Karpas-422 (cell line): ENCODE results near the gene CLDN12. TPM values are rescaled to one million over a fixed set of nuclear protein-coding genes. Genes with fewer than 3 reads are reported as not detected.

ENCODE experiments used
- DNase-seq: peaks from one replicate; pipeline ENCODE4 v3.0.0-alpha.2; 2015
- H2AFZ ChIP-seq: fragments of 200-600 bp; sonication (generic); 2 replicates; pipeline ENCODE4 v1.6.1; 2014; ENCODE audit warnings: antibody characterized with exemption, low read length, mixed read lengths
- H3K27ac ChIP-seq: fragments of 200-600 bp; sonication (generic); 2 replicates; pipeline ENCODE4 v1.5.1; 2014; ENCODE audit warnings: mild to moderate bottlenecking, low read length, moderate library complexity
- H3K27me3 ChIP-seq: fragments of 200-600 bp; sonication (generic); 2 replicates; pipeline ENCODE4 v1.6.1; 2014; ENCODE audit warnings: low read length, mixed read lengths
- H3K36me3 ChIP-seq: fragments of 200-600 bp; sonication (generic); 2 replicates; pipeline ENCODE4 v1.6.1; 2014; ENCODE audit warnings: low read length, mixed read lengths; ENCODE audit not compliant: insufficient read depth
- H3K4me1 ChIP-seq: fragments of 200-600 bp; sonication (generic); 2 replicates; pipeline ENCODE4 v1.6.1; 2014; ENCODE audit warnings: mild to moderate bottlenecking, low read length, mixed read lengths
- H3K4me2 ChIP-seq: fragments of 200-600 bp; sonication (generic); 2 replicates; pipeline ENCODE4 v1.6.1; 2014; ENCODE audit warnings: low read length, low read depth, mild to moderate bottlenecking; ENCODE audit not compliant: poor library complexity, severe bottlenecking
- H3K4me3 ChIP-seq: fragments of 200-600 bp; sonication (generic); 2 replicates; pipeline ENCODE4 v1.5.1; 2014; ENCODE audit warnings: mild to moderate bottlenecking, antibody characterized with exemption, low read length, mixed read lengths
- H3K79me2 ChIP-seq: fragments of 200-600 bp; sonication (generic); 2 replicates; pipeline ENCODE4 v1.6.1; 2014; ENCODE audit warnings: mild to moderate bottlenecking, low read length, mixed read lengths
- H3K9ac ChIP-seq: fragments of 200-600 bp; sonication (generic); 2 replicates; pipeline ENCODE4 v1.6.0; 2014; ENCODE audit warnings: low read length
- H3K9me2 ChIP-seq: fragments of 200-600 bp; sonication (generic), shearing (Covaris generic); replicated peaks from 2 replicates; pipeline ENCODE4 v1.6.0; 2014; ENCODE audit warnings: mild to moderate bottlenecking, low read length, moderate library complexity; ENCODE audit not compliant: insufficient read depth
- H3K9me3 ChIP-seq: fragments of 300-700, 200-600 bp; sonication (generic); 2 replicates; pipeline ENCODE4 v1.6.1; 2014; ENCODE audit warnings: low read length, mixed read lengths
- H4K20me1 ChIP-seq: fragments of 200-600 bp; sonication (generic); 2 replicates; pipeline ENCODE4 v1.6.1; 2014; ENCODE audit warnings: mild to moderate bottlenecking, antibody characterized with exemption, low read length, low read depth; ENCODE audit not compliant: insufficient read depth
- total RNA-seq: library from RNA; depleted of rRNA; stranded (reverse); fragments of >200 nt; shearing (Covaris generic); gene quantifications from 2 replicates; pipeline ENCODE4 v1.2.3, GENCODE V29; 2014; ENCODE audit warnings: low replicate concordance

Gene CLDN12
- total RNA-seq, 1 experiment from 2014 or later: 9.1 TPM

GRCh38 chr7:90401989-90402388 lies 1.3 kb upstream of the CLDN12 start:
- H3K9me2 ChIP-seq: no peaks in the 10 kb centered on the region
- no peak overlapping the region for H2AFZ ChIP-seq
- no peak overlapping the region for H3K27ac ChIP-seq
- no peak overlapping the region for H3K4me3 ChIP-seq
- no peak overlapping the region for H3K9ac ChIP-seq
- no peak overlapping the region for H3K4me2 ChIP-seq
- no peaks in the 10 kb centered on the region for H3K36me3 ChIP-seq
- DNase-seq: no peak
- H3K79me2 ChIP-seq: no peaks in the 10 kb centered on the region
- no peaks in the 10 kb centered on the region for H3K27me3 ChIP-seq
- H4K20me1 ChIP-seq: no peaks in the 10 kb centered on the region
- no peaks in the 10 kb centered on the region for H3K9me3 ChIP-seq
- peaks cover 9% of the 10 kb centered on the region for H3K4me1 ChIP-seq

DNA sequence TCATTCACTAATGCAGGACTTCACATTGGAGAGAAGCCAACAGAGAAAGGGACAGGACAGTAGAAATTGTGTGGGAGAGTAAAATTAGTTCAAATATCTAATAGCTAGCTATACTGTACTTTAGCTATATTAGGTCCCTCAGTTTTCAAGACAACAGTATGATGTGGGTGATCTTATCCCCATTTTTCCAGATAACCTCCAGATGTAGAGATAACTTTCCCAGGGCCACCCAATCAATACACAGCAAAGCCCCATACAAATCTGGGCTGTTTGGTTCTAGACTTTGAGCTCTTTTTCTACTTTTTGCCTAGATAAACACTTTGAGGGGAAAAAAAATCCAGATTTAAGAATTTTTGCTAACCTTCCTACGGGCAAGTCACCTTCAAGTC lies 482 bp upstream of the CLDN12 start:
- Histone ChIP-seq H3K4me2 (peak overlapping the region; percentile 87), H4K20me1 (no peaks in the 10 kb centered on the region), H3K79me2 (no peaks in the 10 kb centered on the region), H3K9me3 (no peaks in the 10 kb centered on the region), H3K4me3 (peak overlapping the region; percentile 76), H3K27me3 (no peaks in the 10 kb centered on the region), H3K9me2 (no peaks in the 10 kb centered on the region), H3K4me1 (peaks cover 9% of the 10 kb centered on the region), H3K36me3 (no peaks in the 10 kb centered on the region), H2AFZ (peak overlapping the region; percentile 89), H3K9ac (no peak overlapping the region), H3K27ac (no peak overlapping the region)
- DNase-seq: no peak

- Histone ChIP-seq H3K27me3 (no peaks in the 10 kb centered on the region), H3K27ac (no peak overlapping the region), H3K9me3 (no peaks in the 10 kb centered on the region), H2AFZ (no peak overlapping the region), H3K9me2 (no peaks in the 10 kb centered on the region), H3K4me3 (peak overlapping the region; percentile 76), H4K20me1 (no peaks in the 10 kb centered on the region), H3K4me1 (peaks cover 9% of the 10 kb centered on the region), H3K79me2 (no peaks in the 10 kb centered on the region), H3K9ac (no peak overlapping the region), H3K36me3 (no peaks in the 10 kb centered on the region), H3K4me2 (peak overlapping the region; percentile 87)
- DNase-seq: no peak
These were observed 1.5 kb downstream of the CLDN12 start for GRCh38 chr7:90404777-90405176.

GRCh38 chr7:90407484-90407821 lies 4.2 kb downstream of the CLDN12 start:
- Histone ChIP-seq H4K20me1 (no peaks in the 10 kb centered on the region), H3K4me3 (no peak overlapping the region), H3K27ac (no peak overlapping the region), H3K4me1 (peaks cover 9% of the 10 kb centered on the region), H3K36me3 (no peaks in the 10 kb centered on the region), H3K4me2 (no peak overlapping the region), H3K9me3 (no peaks in the 10 kb centered on the region), H3K9ac (no peak overlapping the region), H3K27me3 (no peaks in the 10 kb centered on the region), H3K9me2 (no peaks in the 10 kb centered on the region), H3K79me2 (no peaks in the 10 kb centered on the region), H2AFZ (no peak overlapping the region)
- no peak for DNase-seq

DNA sequence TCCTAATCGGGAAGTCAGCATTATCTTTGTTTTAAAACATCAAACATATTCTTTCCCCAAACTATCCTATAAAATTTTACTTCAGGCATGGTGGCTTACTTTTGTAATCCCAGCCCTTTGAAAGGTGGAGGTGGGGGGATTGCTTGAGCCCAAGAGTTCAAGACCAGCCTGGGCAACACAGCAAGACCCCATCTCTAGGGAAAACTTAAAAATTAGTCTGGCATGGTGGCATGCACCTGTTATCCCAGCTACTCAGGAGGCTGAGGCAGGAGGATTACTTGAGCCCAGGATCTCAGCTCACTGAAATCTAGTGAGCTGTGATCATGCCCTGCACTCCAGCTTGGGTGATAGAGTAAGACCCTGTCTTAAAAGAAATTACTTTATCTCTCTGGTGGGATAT lies 4.9 kb downstream of the CLDN12 start:
- Histone ChIP-seq H3K9me3 (no peaks in the 10 kb centered on the region), H3K27me3 (no peaks in the 10 kb centered on the region), H4K20me1 (no peaks in the 10 kb centered on the region), H3K4me1 (peaks cover 5% of the 10 kb centered on the region; the same call in 1 of the 2 replicates), H3K79me2 (no peaks in the 10 kb centered on the region), H3K9me2 (no peaks in the 10 kb centered on the region), H3K36me3 (no peaks in the 10 kb centered on the region), H3K9ac (no peak overlapping the region), H2AFZ (no peak overlapping the region), H3K4me3 (no peak overlapping the region), H3K4me2 (no peak overlapping the region), H3K27ac (no peak overlapping the region)
- no peak for DNase-seq

- Histone ChIP-seq H3K36me3 (no peaks in the 10 kb centered on the region), H2AFZ (no peak overlapping the region), H3K27me3 (no peaks in the 10 kb centered on the region), H3K9me3 (no peaks in the 10 kb centered on the region), H3K9me2 (no peaks in the 10 kb centered on the region), H3K27ac (no peak overlapping the region), H3K9ac (no peak overlapping the region), H3K4me2 (no peak overlapping the region), H4K20me1 (no peaks in the 10 kb centered on the region), H3K79me2 (no peaks in the 10 kb centered on the region), H3K4me1 (no peaks in the 10 kb centered on the region), H3K4me3 (no peak overlapping the region)
- no peak for DNase-seq
These were observed 6.4 kb downstream of the CLDN12 start for GRCh38 chr7:90409667-90410066.

DNA sequence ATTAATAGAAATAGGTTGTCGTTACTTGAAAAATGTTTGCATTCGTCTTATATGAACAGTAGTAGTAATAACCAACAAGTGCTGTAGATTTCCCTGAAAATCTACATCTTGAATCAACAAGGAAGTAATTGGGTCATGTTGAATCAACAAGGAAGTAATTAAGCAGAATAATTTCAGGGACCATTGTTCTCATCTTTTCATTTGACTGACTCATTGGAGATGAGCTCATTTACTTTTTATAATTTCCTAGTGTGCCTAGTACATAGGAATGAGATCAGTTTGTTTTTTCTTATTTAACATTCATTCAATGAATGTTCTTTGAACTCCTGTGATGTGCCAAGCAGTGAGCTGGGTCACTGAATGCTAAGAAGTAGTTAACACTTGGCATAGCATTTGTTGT lies 8.2 kb downstream of the CLDN12 start:
- no peaks in the 10 kb centered on the region for H4K20me1 ChIP-seq
- H3K9me2 ChIP-seq: no peaks in the 10 kb centered on the region
- no peak overlapping the region for H3K4me3 ChIP-seq
- H3K9me3 ChIP-seq: no peaks in the 10 kb centered on the region
- no peak for DNase-seq
- H3K4me2 ChIP-seq: no peak overlapping the region
- no peaks in the 10 kb centered on the region for H3K4me1 ChIP-seq
- H2AFZ ChIP-seq: no peak overlapping the region
- no peaks in the 10 kb centered on the region for H3K27me3 ChIP-seq
- no peak overlapping the region for H3K9ac ChIP-seq
- no peaks in the 10 kb centered on the region for H3K36me3 ChIP-seq
- H3K79me2 ChIP-seq: no peaks in the 10 kb centered on the region
- H3K27ac ChIP-seq: no peak overlapping the region

- H3K9me3 ChIP-seq: no peaks in the 10 kb centered on the region
- H3K4me2 ChIP-seq: no peak overlapping the region
- no peak overlapping the region for H2AFZ ChIP-seq
- H3K4me1 ChIP-seq: no peaks in the 10 kb centered on the region
- no peaks in the 10 kb centered on the region for H3K9me2 ChIP-seq
- no peaks in the 10 kb centered on the region for H3K79me2 ChIP-seq
- peak; percentile 73 for DNase-seq
- H3K36me3 ChIP-seq: no peaks in the 10 kb centered on the region
- no peaks in the 10 kb centered on the region for H4K20me1 ChIP-seq
- H3K9ac ChIP-seq: no peak overlapping the region
- no peak overlapping the region for H3K27ac ChIP-seq
- no peak overlapping the region for H3K4me3 ChIP-seq
- H3K27me3 ChIP-seq: no peaks in the 10 kb centered on the region
These were observed 9.4 kb downstream of the CLDN12 start for GRCh38 chr7:90412458-90413184.

GRCh38 chr7:90413185-90413528 lies 9.9 kb downstream of the CLDN12 start:
- Histone ChIP-seq H4K20me1 (no peaks in the 10 kb centered on the region), H3K9me2 (no peaks in the 10 kb centered on the region), H3K27me3 (no peaks in the 10 kb centered on the region), H3K9me3 (no peaks in the 10 kb centered on the region), H3K9ac (no peak overlapping the region), H3K79me2 (no peaks in the 10 kb centered on the region), H2AFZ (no peak overlapping the region), H3K36me3 (no peaks in the 10 kb centered on the region), H3K4me2 (no peak overlapping the region), H3K27ac (no peak overlapping the region), H3K4me1 (no peaks in the 10 kb centered on the region), H3K4me3 (no peak overlapping the region)
- DNase-seq: no peak
